K562 (cell line): ENCODE data around the gene TECPR2. TPM values are rescaled to one million over a fixed set of nuclear protein-coding genes. Genes with fewer than 3 reads are reported as not detected.

Experiments used
- ATAC-seq: fragments of 200-7000 bp; cut with Tn5 transposase; 3 replicates; pipeline ENCODE4 v1.9.1; 2020; ENCODE audit warnings: moderate library complexity
- BruUV-seq: library from RNA; stranded (reverse); fragments of 400-500 nt; replicated peaks from 2 replicates; lab custom pipeline; 2021; lab: Mats Ljungman, UMichigan
- CTCF ChIA-PET: fragments of 300-600 bp; formaldehyde crosslinking; extraction: SDS; loops from one replicate; lab custom pipeline; 2021; ENCODE audit warnings: low intra/inter-chr PET ratio; lab: Yijun Ruan, JAX
- POLR2A ChIA-PET: fragments of 300-600, 350-650 bp; sonication (Branson Sonifier 250); formaldehyde crosslinking; extraction: SDS; loops from one replicate; lab custom pipeline; 2021; ENCODE audit warnings: antibody characterized with exemption, inconsistent platforms; lab: Yijun Ruan, JAX
- DNase-seq, 4 experiments: peaks; one replicate each; pipeline versions ENCODE4 v3.0.0 to v3.0.0-alpha.2; 2011 to 2018; ENCODE audit warnings: low spot score in 3 of 4, mixed read lengths in 3 of 4; ENCODE audit errors: extremely low read depth in 1 of 4
- FAIRE-seq: peaks from 2 replicates; lab custom pipeline; 2011; peaks lifted over from hg19 to GRCh38; lab: Jason Lieb, UNC
- H2AFZ ChIP-seq: 2 replicates; pipeline ENCODE4 v1.6.0; 2011; ENCODE audit warnings: low read depth, low read length, control low read depth, inconsistent platforms
- H3K27ac ChIP-seq: fragments of 200-600 bp; 3 replicates; pipeline ENCODE4 v1.8.0; 2011; ENCODE audit warnings: low read depth, mild to moderate bottlenecking, control low read depth, inconsistent platforms, low read length, moderate library complexity, mixed read lengths; ENCODE audit errors: extremely low read depth
- H3K27me3 ChIP-seq, 2 experiments: fragments of 300-600 bp in 1 of 2; 2 replicates in 1 of 2; 3 replicates in 1 of 2; pipeline versions ENCODE4 v1.6.0 to v1.8.0; 2011; ENCODE audit warnings: inconsistent platforms in 2 of 2, low read length in 2 of 2, mild to moderate bottlenecking in 1 of 2, mixed read lengths in 1 of 2, moderate library complexity in 1 of 2; ENCODE audit not compliant: control insufficient read depth in 2 of 2, insufficient read depth in 2 of 2
- H3K36me3 ChIP-seq: fragments of 300-600 bp; 3 replicates; pipeline ENCODE4 v1.8.0; 2011; ENCODE audit warnings: mild to moderate bottlenecking, low read length, inconsistent platforms; ENCODE audit not compliant: control insufficient read depth, insufficient read depth
- H3K4me1 ChIP-seq, 2 experiments: fragments of 200-600 bp in 1 of 2; replicated peaks in 1 of 2; 2 replicates in 1 of 2; 3 replicates in 1 of 2; pipeline versions ENCODE4 v1.5.1 to v1.8.0; 2011; ENCODE audit warnings: inconsistent platforms in 2 of 2, low read length in 2 of 2, mild to moderate bottlenecking in 1 of 2, mixed read lengths in 1 of 2, moderate library complexity in 1 of 2; ENCODE audit not compliant: control insufficient read depth in 2 of 2, insufficient read depth in 2 of 2
- H3K4me2 ChIP-seq: 2 replicates; pipeline ENCODE4 v1.6.1; 2011; ENCODE audit warnings: low read length, control low read depth, inconsistent platforms, mixed read lengths; ENCODE audit not compliant: insufficient read depth
- H3K4me3 ChIP-seq: fragments of 200-600 bp; sonication (generic), shearing (Covaris generic); 2 replicates; pipeline ENCODE4 v1.5.1; 2016; ENCODE audit warnings: control low read depth, inconsistent platforms
- H3K79me2 ChIP-seq: fragments of 200-600 bp; 3 replicates; pipeline ENCODE4 v1.8.0; 2011; ENCODE audit warnings: low read length, inconsistent platforms; ENCODE audit not compliant: control insufficient read depth, insufficient read depth
- H3K9ac ChIP-seq, 2 experiments: 2 replicates each; pipeline versions ENCODE4 v1.6.0 to v1.6.1; 2011; ENCODE audit warnings: low read depth in 2 of 2, low read length in 2 of 2, control low read depth in 1 of 2, inconsistent platforms in 1 of 2, mild to moderate bottlenecking in 1 of 2, mixed read lengths in 1 of 2; ENCODE audit not compliant: insufficient read depth in 1 of 2
- H3K9me1 ChIP-seq: one replicate; pipeline ENCODE4 v1.6.0; 2011; ENCODE audit warnings: inconsistent platforms, mild to moderate bottlenecking, low read length, moderate library complexity; ENCODE audit not compliant: control insufficient read depth, insufficient read depth
- H3K9me3 ChIP-seq: replicated peaks from 2 replicates; pipeline ENCODE4 v1.5.1; 2011; ENCODE audit warnings: low read depth, low read length, inconsistent platforms; ENCODE audit not compliant: control insufficient read depth, insufficient read depth
- H4K20me1 ChIP-seq: replicated peaks from 2 replicates; pipeline ENCODE4 v1.6.1; 2011; ENCODE audit warnings: low read length, inconsistent platforms, mixed read lengths; ENCODE audit not compliant: control insufficient read depth, insufficient read depth
- ARNT ChIP-seq, 2 experiments: fragments of 450-650 bp; IDR thresholded peaks; 2 replicates each; pipeline ENCODE4 v1.6.1; 2016; ENCODE audit warnings: mild to moderate bottlenecking in 1 of 2
- DLX4 ChIP-seq: fragments of 250-450 bp; sonication (Bioruptor Pico); IDR thresholded peaks from 2 replicates; pipeline ENCODE4 v1.6.1; 2021; ENCODE audit warnings: mild to moderate bottlenecking
- ESRRB ChIP-seq: fragments of 250-450 bp; sonication (Bioruptor Pico); IDR thresholded peaks from 2 replicates; pipeline ENCODE4 v1.5.0; 2020; ENCODE audit warnings: mild to moderate bottlenecking, moderate library complexity, borderline replicate concordance
- GATAD2B ChIP-seq: fragments of 450-650 bp; IDR thresholded peaks from 2 replicates; pipeline ENCODE4 v1.6.1; 2017; ENCODE audit warnings: mild to moderate bottlenecking, borderline replicate concordance
- HCFC1 ChIP-seq: IDR thresholded peaks from 2 replicates; pipeline ENCODE4 v1.6.1; 2012; ENCODE audit warnings: low read depth, low read length, improper control_type of control experiment
- HDAC2 ChIP-seq: fragments of 450-650 bp; IDR thresholded peaks from 2 replicates; pipeline ENCODE4 v1.6.1; 2016; ENCODE audit warnings: mild to moderate bottlenecking
- REST ChIP-seq, 2 experiments: fragments of 450-650 bp; formaldehyde crosslinking in 1 of 2; IDR thresholded peaks; 2 replicates each; pipeline versions ENCODE4 v1.4.0 to v1.6.1; 2014 to 2020; ENCODE audit warnings: mild to moderate bottlenecking in 2 of 2, borderline replicate concordance in 1 of 2, low read depth in 1 of 2
- RFX1 ChIP-seq: fragments of 450-650 bp; IDR thresholded peaks from 2 replicates; pipeline ENCODE4 v1.6.1; 2016; ENCODE audit warnings: mild to moderate bottlenecking, moderate library complexity
- SIN3A ChIP-seq, 2 experiments: fragments of 150-350 bp in 1 of 2; IDR thresholded peaks; 2 replicates each; pipeline ENCODE4 v1.6.1; 2011 to 2016; ENCODE audit warnings: borderline replicate concordance in 2 of 2, low read depth in 2 of 2, low read length in 2 of 2, mild to moderate bottlenecking in 2 of 2, moderate library complexity in 2 of 2; ENCODE audit not compliant: control insufficient read depth in 1 of 2
- SRSF3 ChIP-seq: fragments of 200-400 bp; formaldehyde crosslinking; IDR thresholded peaks from 2 replicates; pipeline ENCODE4 v1.6.1; 2016; ENCODE audit warnings: mild to moderate bottlenecking, low read length, moderate library complexity; ENCODE audit not compliant: insufficient read depth
- ZNF280A ChIP-seq: fragments of 450-650 bp; IDR thresholded peaks from 2 replicates; pipeline ENCODE4 v1.6.1; 2018; ENCODE audit warnings: mild to moderate bottlenecking, low read depth; ENCODE audit not compliant: partially characterized antibody
- ZNF41 ChIP-seq: fragments of 250-450 bp; sonication (Bioruptor Pico); conservative IDR thresholded peaks from 2 replicates; pipeline ENCODE4 v1.4.0; 2020; ENCODE audit warnings: mild to moderate bottlenecking
- WGBS: fragments of 100-300 bp; shearing (Covaris generic); methylation state at CpG from one replicate; pipeline ENCODE4 v1.1.6; 2016; ENCODE audit warnings: low coverage, mixed read lengths; ENCODE audit not compliant: insufficient coverage; ENCODE audit errors: missing lambda C conversion rate; 5-methylcytosine and 5-hydroxymethylcytosine counted together
- in situ Hi-C: fragments of 300-500 bp; cut with MboI; formaldehyde crosslinking; loops from 4 replicates; pipeline ENCODE4 v1.15.0; 2018; ENCODE audit warnings: inconsistent platforms, mixed read lengths
- intact Hi-C: fragments of 100-400 bp; cut with micrococcal nuclease; formaldehyde crosslinking; loops from 2 replicates; pipeline ENCODE4 v1.14.2; 2022
- polyA plus RNA-seq, 8 experiments: library from polyadenylated mRNA; depleted of rRNA in 4 of 8; stranded (reverse) in 5 of 8; unstranded in 3 of 8; fragments of >200 nt; fragmentation: Nextera tagmentation in 2 of 8; fragmentation: Illumina TruSeq in 1 of 8; extraction: Ambion mirVana in 2 of 8; extraction: Trizol in 1 of 8; gene quantifications; 2 replicates each; pipeline versions ENCODE4 v1.2.1 to v1.2.3, GENCODE V29; 2011 to 2014; ENCODE audit warnings: inconsistent platforms in 1 of 8, missing spikeins in 1 of 8
- total RNA-seq, 7 experiments: library from RNA; depleted of rRNA in 6 of 7; stranded (reverse); fragments of >200 nt in 6 of 7; fragmentation: Illumina TruSeq in 2 of 7; extraction: Trizol in 2 of 7; gene quantifications; 2 replicates each; pipeline versions ENCODE4 v1.2.1 to v1.2.3, GENCODE V29; 2011 to 2021; ENCODE audit warnings: low replicate concordance in 1 of 7

TECPR2 gene
- total and polyA plus RNA-seq, 9 of the 15 experiments (the other 6 are each of a cell fraction or from before 2014, with no cell fraction given) = 0.04 to 3.0 (median 0.83) TPM

- ChIA-PET POLR2A (interaction anchor here (1.1 to 1.3 kb wide), 3 partner anchors 10 to 15 kb away, joined by 4 to 6 read pairs (median 4); no protein-coding TSS in a partner anchor), CTCF (no interaction called here)
- no TSS peak for BruUV-seq
- FAIRE-seq (no peak), ATAC-seq (no peak), DNase-seq (no peak)
- Histone ChIP-seq H3K9ac (no peak overlapping the region), H3K27ac (no peak overlapping the region), H3K9me1 (no peaks in the 10 kb centered on the region), H4K20me1 (no peaks in the 10 kb centered on the region), H3K4me1 (peaks cover 0 to 6% of the 10 kb centered on the region in 2 experiments; a peak in 4 of 5 replicates), H3K4me2 (no peak overlapping the region), H2AFZ (no peak overlapping the region), H3K36me3 (no peaks in the 10 kb centered on the region), H3K27me3 (no peaks in the 10 kb centered on the region), H3K79me2 (no peaks in the 10 kb centered on the region), H3K4me3 (no peak overlapping the region), H3K9me3 (no peaks in the 10 kb centered on the region)
- intact Hi-C loops (no loop called here), in situ Hi-C loops (no loop called here)
- WGBS = 19% methylated on average over 4 of the region's 4 CpGs
- TF ChIP-seq ARNT (IDR thresholded peaks at IDR 0.05) (no peak), HCFC1 (no peak), ZNF41 (CRISPR knock-in tag) (no peak), SRSF3 (no peak), REST (IDR thresholded peaks at IDR 0.05; ENCODE audit: borderline replicate concordance) (no peak), REST (CRISPR knock-in tag; IDR thresholded peaks at IDR 0.05; ENCODE audit: low read depth) (no peak), HDAC2 (no peak), ZNF280A (no peak), RFX1 (no peak), GATAD2B (no peak), DLX4 (CRISPR knock-in tag) (no peak), ESRRB (CRISPR knock-in tag) (no peak), SIN3A (IDR thresholded peaks at IDR 0.05; ENCODE audit: borderline replicate concordance in 2 of 2, control insufficient read depth in 1 of 2, low read depth in 2 of 2, low read length in 2 of 2) (no peak)
Observed at GRCh38 chr14:102462391-102462790, 99.7 kb downstream of the TECPR2 start.
